ENCODE measurements around the gene UGDH. TPM values are rescaled to one million over a fixed set of nuclear protein-coding genes. Genes with fewer than 3 reads are reported as not detected.
"Not testable (repeated sequence)": the region's sequence is repeated elsewhere in the genome, so short reads cannot be mapped to it uniquely, and the experiment has no call there.

The UGDH gene
- total RNA-seq, 1 experiment from 2014 or later, result 52.5 TPM

DNA sequence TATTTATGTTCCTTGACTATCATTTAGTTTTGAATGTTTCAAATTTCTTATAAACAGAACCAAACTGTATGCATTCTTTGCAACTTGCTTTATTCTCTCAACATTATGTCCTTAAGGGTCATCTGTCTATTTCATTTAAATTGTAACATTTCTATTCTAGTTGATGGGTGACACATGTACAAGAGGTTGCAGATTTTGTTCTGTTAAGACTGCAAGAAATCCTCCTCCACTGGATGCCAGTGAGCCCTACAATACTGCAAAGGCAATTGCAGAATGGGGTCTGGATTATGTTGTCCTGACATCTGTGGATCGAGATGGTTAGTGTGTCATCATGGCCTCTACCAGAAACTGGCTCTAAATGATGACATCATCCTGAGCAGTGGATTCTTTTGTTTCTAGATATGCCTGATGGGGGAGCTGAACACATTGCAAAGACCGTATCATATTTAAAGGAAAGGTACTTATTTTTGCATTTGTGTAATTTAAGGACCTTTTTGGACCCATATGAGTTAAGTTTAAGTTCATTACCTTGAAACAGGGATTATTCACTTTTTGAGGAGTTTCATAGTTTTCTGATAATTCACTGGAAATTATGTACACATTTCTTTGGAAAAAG is 62.2 kb downstream of the UGDH start:
- H3K9me3 ChIP-seq (ENCODE audit: low read depth, low read length, poor library complexity, severe bottlenecking), result no peaks in the 10 kb centered on the region
- no peak overlapping the region for H3K4me3 ChIP-seq (ENCODE audit: low read depth, low read length, poor library complexity, severe bottlenecking)
- POLR2A ChIA-PET (ENCODE audit: low non-redundant PET), result no interaction called here
- intact Hi-C loops (cut with micrococcal nuclease; ENCODE audit: unreplicated experiment), result loop anchor here (5.0 to 10.0 kb wide), 2 partner anchors 592 to 860 kb away; partner anchors contain the start of gene N4BP2
- peak; percentile 84 for DNase-seq (ENCODE audit: low spot score)
- BruUV-seq (replicated peaks), result no TSS peak
- no peak for TF ChIP-seq EZH2 (IDR thresholded peaks at IDR 0.05; ENCODE audit: borderline replicate concordance, low read depth, low read length, poor library complexity, severe bottlenecking)
- TF ChIP-seq, protein P1, sequence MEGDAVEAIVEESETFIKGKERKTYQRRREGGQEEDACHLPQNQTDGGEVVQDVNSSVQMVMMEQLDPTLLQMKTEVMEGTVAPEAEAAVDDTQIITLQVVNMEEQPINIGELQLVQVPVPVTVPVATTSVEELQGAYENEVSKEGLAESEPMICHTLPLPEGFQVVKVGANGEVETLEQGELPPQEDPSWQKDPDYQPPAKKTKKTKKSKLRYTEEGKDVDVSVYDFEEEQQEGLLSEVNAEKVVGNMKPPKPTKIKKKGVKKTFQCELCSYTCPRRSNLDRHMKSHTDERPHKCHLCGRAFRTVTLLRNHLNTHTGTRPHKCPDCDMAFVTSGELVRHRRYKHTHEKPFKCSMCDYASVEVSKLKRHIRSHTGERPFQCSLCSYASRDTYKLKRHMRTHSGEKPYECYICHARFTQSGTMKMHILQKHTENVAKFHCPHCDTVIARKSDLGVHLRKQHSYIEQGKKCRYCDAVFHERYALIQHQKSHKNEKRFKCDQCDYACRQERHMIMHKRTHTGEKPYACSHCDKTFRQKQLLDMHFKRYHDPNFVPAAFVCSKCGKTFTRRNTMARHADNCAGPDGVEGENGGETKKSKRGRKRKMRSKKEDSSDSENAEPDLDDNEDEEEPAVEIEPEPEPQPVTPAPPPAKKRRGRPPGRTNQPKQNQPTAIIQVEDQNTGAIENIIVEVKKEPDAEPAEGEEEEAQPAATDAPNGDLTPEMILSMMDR (conservative IDR thresholded peaks at IDR 0.05; ENCODE audit: low read depth, low read length), result peak; percentile 31; the same call in 1 of the 2 replicates
- H3K27ac ChIP-seq (ENCODE audit: low read depth, low read length, poor library complexity, severe bottlenecking), result peak overlapping the region; percentile 46
- H3K27me3 ChIP-seq (replicated peaks; ENCODE audit: insufficient read depth, low read depth, low read length, poor library complexity), result no peaks in the 10 kb centered on the region
- H3K36me3 ChIP-seq (ENCODE audit: insufficient read depth, low read length, poor library complexity, severe bottlenecking), result peaks cover 3% of the 10 kb centered on the region
- H3K4me1 ChIP-seq (ENCODE audit: insufficient read depth, low read length, poor library complexity, severe bottlenecking), result peaks cover 8% of the 10 kb centered on the region
- CTCF ChIA-PET, result interaction anchor here (0.6 kb wide), 1 partner anchor 247 kb away, joined by 3 read pairs; no protein-coding TSS in a partner anchor

DNA sequence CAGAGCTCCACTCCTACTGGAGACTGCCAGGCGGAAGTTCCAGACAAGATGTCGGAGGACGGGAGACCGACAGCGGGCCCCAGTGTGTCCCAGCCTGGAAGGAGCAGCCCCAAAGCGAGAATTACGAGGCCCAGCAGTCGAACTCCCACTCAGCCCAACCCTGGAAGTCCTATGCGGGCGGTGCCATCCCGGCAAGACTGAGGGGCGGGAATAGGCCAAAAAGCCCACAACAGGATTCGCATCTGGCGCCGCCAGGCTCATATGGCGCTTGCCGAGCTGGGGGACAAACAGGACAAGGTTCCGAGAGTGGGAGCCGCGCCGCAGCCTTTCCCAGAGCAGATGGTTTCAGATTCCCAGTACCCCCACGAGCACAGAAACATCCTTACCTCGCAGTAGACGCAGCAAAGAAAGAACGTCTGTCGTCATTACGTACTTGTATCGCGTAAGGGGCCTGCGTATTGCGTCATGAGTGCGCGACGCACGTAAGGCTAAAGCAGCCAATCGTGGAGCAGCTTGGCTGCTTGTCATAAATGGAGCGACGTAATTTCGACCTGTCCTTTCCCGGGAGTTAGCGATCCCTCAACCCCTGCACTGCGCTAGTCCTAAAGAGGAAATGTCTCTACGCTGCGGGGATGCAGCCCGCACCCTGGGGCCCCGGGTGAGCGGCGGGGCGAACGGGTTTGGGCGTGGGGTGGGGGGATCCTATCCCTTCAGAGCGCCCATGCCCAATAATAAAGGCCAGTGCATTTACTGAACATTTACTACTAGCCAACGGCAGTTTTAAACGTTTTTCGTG is 68.5 kb downstream of the UGDH start, which contains the start of the genes LIAS and RPL9:
Gene LIAS, plus strand, starts transcription at position 552 of the 796 bp plus-strand sequence. Its CDS starts 62 bp downstream, at position 614.
Gene RPL9, minus strand, starts transcription at position 418 of the 796 bp plus-strand sequence. CDS start 483 bp downstream, outside the sequence.
- BruUV-seq (replicated peaks), result no TSS peak
- H3K27me3 ChIP-seq (replicated peaks; ENCODE audit: insufficient read depth, low read depth, low read length, poor library complexity), result no peaks in the 10 kb centered on the region
- H3K36me3 ChIP-seq (ENCODE audit: insufficient read depth, low read length, poor library complexity, severe bottlenecking), result peaks cover 46% of the 10 kb centered on the region
- intact Hi-C loops (cut with micrococcal nuclease; ENCODE audit: unreplicated experiment), result no loop called here
- no peak for TF ChIP-seq EZH2 (IDR thresholded peaks at IDR 0.05; ENCODE audit: borderline replicate concordance, low read depth, low read length, poor library complexity, severe bottlenecking)
- TF ChIP-seq, protein P1 (conservative IDR thresholded peaks at IDR 0.05; ENCODE audit: low read depth, low read length), result no peak
- ChIA-PET CTCF (interaction anchor here (0.5 to 1.9 kb wide), 2 partner anchors 11 to 349 kb away, joined by 4 to 8 read pairs; no protein-coding TSS in a partner anchor), POLR2A (ENCODE audit: low non-redundant PET) (interaction anchor here (1.0 kb wide), 1 partner anchor 11 kb away, joined by 3 read pairs; no protein-coding TSS in a partner anchor)
- peaks cover 18% of the 10 kb centered on the region for H3K4me1 ChIP-seq (ENCODE audit: insufficient read depth, low read length, poor library complexity, severe bottlenecking)
- H3K27ac ChIP-seq (ENCODE audit: low read depth, low read length, poor library complexity, severe bottlenecking), result peak within 1 kb of the TSS; percentile 94
- DNase-seq (ENCODE audit: low spot score), result peak; percentile 98
- H3K9me3 ChIP-seq (ENCODE audit: low read depth, low read length, poor library complexity, severe bottlenecking), result no peaks in the 10 kb centered on the region
- H3K4me3 ChIP-seq (ENCODE audit: low read depth, low read length, poor library complexity, severe bottlenecking), result peak within 1 kb of the TSS; percentile 93

DNA sequence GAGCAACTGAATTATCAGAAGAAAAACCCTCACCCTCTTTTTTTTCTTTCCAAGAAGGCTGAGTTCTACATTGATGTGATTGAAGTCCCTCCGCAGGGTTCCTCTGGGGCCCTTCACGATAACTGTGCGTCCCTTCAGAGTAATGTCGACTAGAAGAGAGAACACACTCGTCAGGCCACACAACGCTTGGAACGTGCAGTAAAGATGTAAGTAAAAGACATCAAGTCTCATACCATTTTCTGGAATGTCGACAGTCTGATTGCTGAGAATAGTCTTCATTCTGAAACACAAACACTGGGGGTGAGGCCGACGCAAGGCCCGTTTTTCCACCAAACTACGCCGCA is 69.1 kb downstream of the UGDH start:
- POLR2A ChIA-PET (ENCODE audit: low non-redundant PET), result interaction anchor here (0.7 to 1.0 kb wide), 2 partner anchors 11 to 276 kb away, joined by 3 read pairs; no protein-coding TSS in a partner anchor
- H3K4me1 ChIP-seq (ENCODE audit: insufficient read depth, low read length, poor library complexity, severe bottlenecking), result peaks cover 18% of the 10 kb centered on the region
- intact Hi-C loops (cut with micrococcal nuclease; ENCODE audit: unreplicated experiment); H3K9me3 ChIP-seq (ENCODE audit: low read depth, low read length, poor library complexity, severe bottlenecking); H3K27me3 ChIP-seq (replicated peaks; ENCODE audit: insufficient read depth, low read depth, low read length, poor library complexity); DNase-seq (ENCODE audit: low spot score); BruUV-seq (replicated peaks): not testable (repeated sequence)
- CTCF ChIA-PET, result interaction anchor here (1.9 kb wide), 1 partner anchor 11 kb away, joined by 8 read pairs; no protein-coding TSS in a partner anchor
- H3K27ac ChIP-seq (ENCODE audit: low read depth, low read length, poor library complexity, severe bottlenecking), result peak overlapping the region; percentile 94
- peaks cover 52% of the 10 kb centered on the region for H3K36me3 ChIP-seq (ENCODE audit: insufficient read depth, low read length, poor library complexity, severe bottlenecking)
- peak overlapping the region; percentile 93 for H3K4me3 ChIP-seq (ENCODE audit: low read depth, low read length, poor library complexity, severe bottlenecking)

Data from A673 (cell line).